ENCODE data around the gene ODAD4.

DNA sequence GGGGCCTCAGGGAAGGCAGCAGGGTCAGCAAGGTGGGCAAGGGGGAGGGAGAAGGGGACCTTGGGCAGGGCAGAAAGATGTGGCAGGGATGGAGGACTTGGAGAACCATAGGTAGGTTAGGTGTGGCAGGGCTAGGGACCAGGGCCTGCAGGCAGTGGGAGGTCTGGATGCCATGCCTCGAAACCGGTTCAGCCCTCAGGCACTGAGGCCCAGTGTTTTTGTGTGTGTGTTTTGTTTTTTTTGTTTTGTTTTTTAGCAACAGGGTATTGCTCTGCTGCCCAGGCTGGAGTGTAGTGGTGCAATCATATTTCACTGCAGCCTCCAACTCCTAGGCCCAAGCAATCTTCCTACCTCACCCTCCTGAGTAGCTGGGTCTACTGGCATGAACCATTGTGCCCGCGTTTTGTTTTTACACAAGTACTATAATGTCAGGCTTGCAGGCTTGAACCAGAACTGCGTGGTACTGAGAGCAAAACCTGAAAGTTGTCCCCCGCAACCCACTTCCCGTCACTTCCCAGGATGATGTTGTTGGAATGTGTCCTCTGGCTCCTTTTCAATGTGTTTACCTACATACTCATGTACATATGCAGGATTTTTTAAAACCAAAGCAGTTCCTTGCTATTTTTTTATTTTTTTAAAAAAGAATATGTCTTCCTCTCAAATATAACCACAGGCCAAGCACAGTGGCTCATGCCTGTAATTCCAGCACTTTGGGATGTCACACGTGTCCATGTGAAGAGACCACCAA lies 12.4 kb downstream of the ODAD4 start:
- TF ChIP-seq, protein P1, sequence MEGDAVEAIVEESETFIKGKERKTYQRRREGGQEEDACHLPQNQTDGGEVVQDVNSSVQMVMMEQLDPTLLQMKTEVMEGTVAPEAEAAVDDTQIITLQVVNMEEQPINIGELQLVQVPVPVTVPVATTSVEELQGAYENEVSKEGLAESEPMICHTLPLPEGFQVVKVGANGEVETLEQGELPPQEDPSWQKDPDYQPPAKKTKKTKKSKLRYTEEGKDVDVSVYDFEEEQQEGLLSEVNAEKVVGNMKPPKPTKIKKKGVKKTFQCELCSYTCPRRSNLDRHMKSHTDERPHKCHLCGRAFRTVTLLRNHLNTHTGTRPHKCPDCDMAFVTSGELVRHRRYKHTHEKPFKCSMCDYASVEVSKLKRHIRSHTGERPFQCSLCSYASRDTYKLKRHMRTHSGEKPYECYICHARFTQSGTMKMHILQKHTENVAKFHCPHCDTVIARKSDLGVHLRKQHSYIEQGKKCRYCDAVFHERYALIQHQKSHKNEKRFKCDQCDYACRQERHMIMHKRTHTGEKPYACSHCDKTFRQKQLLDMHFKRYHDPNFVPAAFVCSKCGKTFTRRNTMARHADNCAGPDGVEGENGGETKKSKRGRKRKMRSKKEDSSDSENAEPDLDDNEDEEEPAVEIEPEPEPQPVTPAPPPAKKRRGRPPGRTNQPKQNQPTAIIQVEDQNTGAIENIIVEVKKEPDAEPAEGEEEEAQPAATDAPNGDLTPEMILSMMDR (IDR thresholded peaks at IDR 0.05) = no peak
- TF ChIP-seq EP300 (IDR thresholded peaks at IDR 0.05; ENCODE audit: low read depth) = no peak
- no peak for TF ChIP-seq POLR2A (IDR thresholded peaks at IDR 0.05)
- no peak for TF ChIP-seq POLR2AphosphoS5 (IDR thresholded peaks at IDR 0.05)
